HCT116 (cell line): ENCODE data around the gene PARP8. TPM values are rescaled to one million over a fixed set of nuclear protein-coding genes. Genes with fewer than 3 reads are reported as not detected.

ENCODE experiments used
- ATAC-seq: fragments of 200-7000 bp; cut with Tn5 transposase; 2 replicates; pipeline ENCODE4 v1.9.1; 2020; ENCODE audit warnings: mild to moderate bottlenecking, moderate library complexity
- BruUV-seq: library from RNA; stranded (reverse); fragments of 400-500 nt; replicated peaks from 2 replicates; lab custom pipeline; 2021; lab: Mats Ljungman, UMichigan
- CTCF ChIA-PET: fragments of 300-600 bp; sonication (Branson Sonifier 250); formaldehyde crosslinking; loops from one replicate; lab custom pipeline; 2021; ENCODE audit warnings: antibody characterized with exemption; lab: Charles Lee
- POLR2A ChIA-PET: fragments of 300-600, 350-600 bp; sonication (Branson Sonifier 250); formaldehyde crosslinking; loops from one replicate; lab custom pipeline; 2021; ENCODE audit warnings: antibody characterized with exemption; lab: Charles Lee
- RAD21 ChIA-PET, 2 experiments: fragments of 300-600 bp; sonication (Branson Sonifier 250); formaldehyde crosslinking; loops; one replicate each; lab custom pipeline; 2023; ENCODE audit warnings: low total read pairs in 2 of 2; ENCODE audit not compliant: uncharacterized antibody in 2 of 2, unreplicated experiment in 2 of 2, low non-redundant PET in 1 of 2; lab: Charles Lee
- DNase-seq: peaks from one replicate; pipeline ENCODE4 v3.0.0-alpha.2; 2010; ENCODE audit warnings: low read depth, low spot score
- H2AFZ ChIP-seq: fragments of 200-600 bp; shearing (Covaris generic), sonication (generic); 2 replicates; pipeline ENCODE4 v1.6.1; 2017; ENCODE audit warnings: low read depth, mixed run types, mixed read lengths, antibody characterized with exemption, low read length; ENCODE audit not compliant: poor library complexity, severe bottlenecking
- H3K27ac ChIP-seq: 2 replicates; pipeline ENCODE4 v1.5.1; 2012; ENCODE audit warnings: low read depth, low read length
- H3K27me3 ChIP-seq: fragments of 200-600 bp; sonication (generic); 2 replicates; pipeline ENCODE4 v1.6.1; 2016; ENCODE audit warnings: mixed run types, low read length, mixed read lengths; ENCODE audit not compliant: insufficient read depth
- H3K36me3 ChIP-seq, 2 experiments: fragments of 200-500 bp in 1 of 2; fragments of 200-600 bp in 1 of 2; sonication (Bioruptor generic) in 1 of 2; sonication (generic) in 1 of 2; 2 replicates each; pipeline versions ENCODE4 v1.5.1 to v1.6.1; 2014 to 2016; ENCODE audit warnings: low read length in 2 of 2, inconsistent platforms in 1 of 2, mixed read lengths in 1 of 2, mixed run types in 1 of 2; ENCODE audit not compliant: insufficient read depth in 2 of 2, control insufficient read depth in 1 of 2
- H3K4me1 ChIP-seq, 2 experiments: fragments of 200-600 bp in 1 of 2; sonication (generic) in 1 of 2; 2 replicates each; pipeline versions ENCODE4 v1.5.1 to v1.6.1; 2012 to 2017; ENCODE audit warnings: low read length in 2 of 2, inconsistent platforms in 1 of 2, mild to moderate bottlenecking in 1 of 2, mixed read lengths in 1 of 2, mixed run types in 1 of 2, moderate library complexity in 1 of 2; ENCODE audit not compliant: insufficient read depth in 2 of 2, control insufficient read depth in 1 of 2
- H3K4me2 ChIP-seq: fragments of 200-600 bp; sonication (generic); 2 replicates; pipeline ENCODE4 v1.6.1; 2017; ENCODE audit warnings: mixed run types, low read length, mixed read lengths
- H3K4me3 ChIP-seq, 2 experiments: fragments of 200-600 bp in 1 of 2; sonication (generic) in 1 of 2; replicated peaks in 1 of 2; 2 replicates each; pipeline ENCODE4 v1.5.1; 2011 to 2016; ENCODE audit warnings: low read length in 2 of 2, control low read depth in 1 of 2, low read depth in 1 of 2, mild to moderate bottlenecking in 1 of 2, mixed read lengths in 1 of 2, mixed run types in 1 of 2
- H3K79me2 ChIP-seq: fragments of 200-600 bp; sonication (generic); 2 replicates; pipeline ENCODE4 v1.6.1; 2017; ENCODE audit warnings: mild to moderate bottlenecking, mixed run types, low read length, moderate library complexity, mixed read lengths; ENCODE audit not compliant: insufficient read depth
- H3K9ac ChIP-seq: fragments of 200-600 bp; sonication (generic); 2 replicates; pipeline ENCODE4 v1.6.1; 2016; ENCODE audit warnings: low read length, mixed read lengths
- H3K9me2 ChIP-seq: fragments of 200-600 bp; sonication (generic), shearing (Covaris generic); 2 replicates; pipeline ENCODE4 v1.6.1; 2017; ENCODE audit warnings: mixed run types, mild to moderate bottlenecking, moderate library complexity; ENCODE audit not compliant: insufficient read depth
- H3K9me3 ChIP-seq, 2 experiments: fragments of 200-500 bp in 1 of 2; fragments of 200-600 bp in 1 of 2; sonication (Bioruptor generic) in 1 of 2; sonication (generic) in 1 of 2; 2 replicates each; pipeline ENCODE4 v1.6.1; 2014 to 2017; ENCODE audit warnings: low read length in 2 of 2, mixed read lengths in 2 of 2, inconsistent platforms in 1 of 2, low read depth in 1 of 2, mild to moderate bottlenecking in 1 of 2, mixed run types in 1 of 2, moderate library complexity in 1 of 2; ENCODE audit not compliant: control insufficient read depth in 1 of 2, insufficient read depth in 1 of 2
- H4K20me1 ChIP-seq: fragments of 200-600 bp; sonication (generic), shearing (Covaris generic); 2 replicates; pipeline ENCODE4 v1.6.1; 2017; ENCODE audit warnings: mixed run types, mild to moderate bottlenecking, moderate library complexity; ENCODE audit not compliant: insufficient read depth
- ATF3 ChIP-seq: IDR thresholded peaks from 2 replicates; pipeline ENCODE4 v1.6.1; 2012
- CBX3 ChIP-seq: IDR thresholded peaks from 2 replicates; pipeline ENCODE4 v1.6.1; 2012; ENCODE audit warnings: low read depth
- CEBPB ChIP-seq: IDR thresholded peaks from 2 replicates; pipeline ENCODE4 v1.6.1; 2012; ENCODE audit warnings: low read depth
- ELF1 ChIP-seq: IDR thresholded peaks from 2 replicates; pipeline ENCODE4 v1.6.1; 2012; ENCODE audit warnings: low read depth, borderline replicate concordance
- MAX ChIP-seq: IDR thresholded peaks from 2 replicates; pipeline ENCODE4 v1.6.1; 2012
- SP1 ChIP-seq: IDR thresholded peaks from 2 replicates; pipeline ENCODE4 v1.6.1; 2012; ENCODE audit warnings: low read depth
- SRF ChIP-seq: IDR thresholded peaks from 2 replicates; pipeline ENCODE4 v1.6.1; 2012; ENCODE audit warnings: low read depth
- intact Hi-C: fragments of 100-400 bp; cut with micrococcal nuclease; formaldehyde crosslinking; loops from 2 replicates; pipeline ENCODE4 v1.10.0; 2022
- total RNA-seq: library from RNA; stranded (reverse); gene quantifications from one replicate; pipeline ENCODE4 v1.2.1, GENCODE V29; 2021; ENCODE audit not compliant: unreplicated experiment

The PARP8 gene
- total RNA-seq, 1 experiment from 2014 or later: 19.0 TPM

- Histone ChIP-seq H3K27me3 (no peaks in the 10 kb centered on the region), H3K4me1 (no peaks in the 10 kb centered on the region), H3K9ac (no peak overlapping the region), H3K36me3 (no peaks in the 10 kb centered on the region), H2AFZ (no peak overlapping the region), H3K27ac (no peak overlapping the region), H3K9me3 (no peaks in the 10 kb centered on the region), H3K9me2 (no peaks in the 10 kb centered on the region), H4K20me1 (no peaks in the 10 kb centered on the region), H3K79me2 (no peaks in the 10 kb centered on the region), H3K4me3 (no peak overlapping the region), H3K4me2 (no peak overlapping the region)
- no TSS peak for BruUV-seq
- intact Hi-C loops: no loop called here
- ChIA-PET CTCF (no interaction called here), RAD21 (no interaction called here), POLR2A (no interaction called here)
- no peak for ATAC-seq
- TF ChIP-seq SRF: no peak
- no peak for TF ChIP-seq CEBPB
- no peak for TF ChIP-seq CBX3
- TF ChIP-seq ATF3: no peak
- TF ChIP-seq SP1: no peak
- no peak for DNase-seq
Measured at GRCh38 chr5:50813691-50814090, 147.3 kb downstream of the PARP8 start.

- no peak for DNase-seq
- RAD21 ChIA-PET: no interaction called here
- no peaks in the 10 kb centered on the region for H3K4me1 ChIP-seq
- no peaks in the 10 kb centered on the region for H3K36me3 ChIP-seq
- TF ChIP-seq MAX: no peak
- TF ChIP-seq ELF1: no peak
- TF ChIP-seq ATF3: no peak
- no peak overlapping the region for H3K4me3 ChIP-seq
- H2AFZ ChIP-seq: no peak overlapping the region
- H3K9me2 ChIP-seq: no peaks in the 10 kb centered on the region
- H3K27ac ChIP-seq: no peak overlapping the region
- H4K20me1 ChIP-seq: no peaks in the 10 kb centered on the region
- intact Hi-C loops: no loop called here
- H3K27me3 ChIP-seq: no peaks in the 10 kb centered on the region
- CTCF ChIA-PET: no interaction called here
- no peak overlapping the region for H3K9ac ChIP-seq
- no peaks in the 10 kb centered on the region for H3K79me2 ChIP-seq
- H3K4me2 ChIP-seq: no peak overlapping the region
- BruUV-seq: no TSS peak
- POLR2A ChIA-PET: no interaction called here
- H3K9me3 ChIP-seq: no peaks in the 10 kb centered on the region
- no peak for ATAC-seq
Measured at GRCh38 chr5:50814556-50814955, 148.1 kb downstream of the PARP8 start.
